Activated T-cell treated with anti-CD3 and anti-CD28 coated beads, Interleukin-2, amount 50 U/mL, for 4 hours (primary cell): ENCODE results near the gene NPDC1. TPM values are rescaled to one million over a fixed set of nuclear protein-coding genes. Genes with fewer than 3 reads are reported as not detected.
"Not testable (repeated sequence)": the region's sequence is repeated elsewhere in the genome, so short reads cannot be mapped to it uniquely, and the experiment has no call there.

Experiments used
- ATAC-seq, 2 donors: fragments of 200-7000 bp; cut with Tn5 transposase; one replicate each; pipeline ENCODE4 v1.10.0; 2021
- DNase-seq: peaks from one replicate; pipeline ENCODE4 v3.0.0-alpha.2; 2020
- H3K27me3 Mint-ChIP-seq: one replicate; pipeline ENCODE4 v1.8.0; 2021; ENCODE audit warnings: low read depth, mixed read lengths
- H3K36me3 Mint-ChIP-seq: one replicate; pipeline ENCODE4 v1.8.0; 2022; ENCODE audit warnings: mixed read lengths; ENCODE audit not compliant: insufficient read depth
- H3K4me1 Mint-ChIP-seq: one replicate; pipeline ENCODE4 v1.8.0; 2021; ENCODE audit warnings: low read depth, mixed read lengths
- H3K4me3 Mint-ChIP-seq: one replicate; pipeline ENCODE4 v1.8.0; 2021; ENCODE audit warnings: mild to moderate bottlenecking, moderate library complexity, mixed read lengths
- H3K9me3 Mint-ChIP-seq: one replicate; pipeline ENCODE4 v1.8.0; 2021; ENCODE audit warnings: mixed read lengths
- total RNA-seq, 3 donors: library from RNA; stranded (reverse); gene quantifications; one replicate each; pipeline ENCODE4 v1.2.1, GENCODE V29; 2021

NPDC1 gene
- total RNA-seq, 3 donors from 2014 or later: 15.1 to 33.0 (median 23.2) TPM

- ATAC-seq (peak; percentile 60 to 70), DNase-seq (peak; percentile 82)
- H3K27me3 Mint-ChIP-seq: peaks cover 2% of the 10 kb centered on the region
- no peaks in the 10 kb centered on the region for H3K9me3 Mint-ChIP-seq
- peaks cover 17% of the 10 kb centered on the region for H3K4me1 Mint-ChIP-seq
- H3K36me3 Mint-ChIP-seq: no peaks in the 10 kb centered on the region
- H3K4me3 Mint-ChIP-seq: peak overlapping the region; percentile 38
Measured at GRCh38 chr9:137067860-137068538, 22.0 kb upstream of the NPDC1 start.

GRCh38 chr9:137066096-137066861 lies 20.3 kb upstream of the NPDC1 start:
- no peaks in the 10 kb centered on the region for H3K36me3 Mint-ChIP-seq
- DNase-seq (no peak), ATAC-seq (no peak)
- H3K4me3 Mint-ChIP-seq: no peak overlapping the region
- no peaks in the 10 kb centered on the region for H3K9me3 Mint-ChIP-seq
- peaks cover 17% of the 10 kb centered on the region for H3K4me1 Mint-ChIP-seq
- H3K27me3 Mint-ChIP-seq: peaks cover 2% of the 10 kb centered on the region

GRCh38 chr9:137065336-137065967 lies 19.5 kb upstream of the NPDC1 start:
- Mint-ChIP-seq H3K36me3 (no peaks in the 10 kb centered on the region), H3K27me3 (peaks cover 2% of the 10 kb centered on the region), H3K4me3 (no peak overlapping the region), H3K9me3 (no peaks in the 10 kb centered on the region), H3K4me1 (peaks cover 9% of the 10 kb centered on the region)
- ATAC-seq (no peak), DNase-seq (no peak)

GRCh38 chr9:137064880-137065164 lies 18.8 kb upstream of the NPDC1 start:
- no peaks in the 10 kb centered on the region for H3K36me3 Mint-ChIP-seq
- no peak overlapping the region for H3K4me3 Mint-ChIP-seq
- DNase-seq (no peak), ATAC-seq (no peak)
- no peaks in the 10 kb centered on the region for H3K9me3 Mint-ChIP-seq
- H3K4me1 Mint-ChIP-seq: peaks cover 8% of the 10 kb centered on the region
- H3K27me3 Mint-ChIP-seq: peaks cover 2% of the 10 kb centered on the region

GRCh38 chr9:137064027-137064879 lies 18.3 kb upstream of the NPDC1 start:
- no peaks in the 10 kb centered on the region for H3K36me3 Mint-ChIP-seq
- peak; percentile 63 for DNase-seq
- H3K4me1 Mint-ChIP-seq: peaks cover 8% of the 10 kb centered on the region
- H3K4me3 Mint-ChIP-seq: no peak overlapping the region
- H3K9me3 Mint-ChIP-seq: no peaks in the 10 kb centered on the region
- ATAC-seq: peak; percentile 49 to 53
- H3K27me3 Mint-ChIP-seq: peaks cover 2% of the 10 kb centered on the region

- H3K4me1 Mint-ChIP-seq: peaks cover 8% of the 10 kb centered on the region
Measured at GRCh38 chr9:137063311-137064026, 17.5 kb upstream of the NPDC1 start.

GRCh38 chr9:137062798-137063197 lies 16.8 kb upstream of the NPDC1 start:
- not testable (repeated sequence) for H3K27me3 Mint-ChIP-seq, ATAC-seq, H3K4me3 Mint-ChIP-seq, H3K36me3 Mint-ChIP-seq, H3K4me1 Mint-ChIP-seq, H3K9me3 Mint-ChIP-seq, DNase-seq

More at GRCh38 chr9:137063311-137064026, 17.5 kb upstream of the NPDC1 start:
- ATAC-seq (no peak), DNase-seq (no peak)
- H3K27me3 Mint-ChIP-seq: peaks cover 2% of the 10 kb centered on the region
- no peak overlapping the region for H3K4me3 Mint-ChIP-seq
- H3K9me3 Mint-ChIP-seq: no peaks in the 10 kb centered on the region
- no peaks in the 10 kb centered on the region for H3K36me3 Mint-ChIP-seq

- no peak for ATAC-seq
- no peak for DNase-seq
- Mint-ChIP-seq H3K9me3 (no peaks in the 10 kb centered on the region), H3K4me1 (peaks cover 2% of the 10 kb centered on the region), H3K27me3 (peaks cover 2% of the 10 kb centered on the region), H3K4me3 (no peak overlapping the region), H3K36me3 (no peaks in the 10 kb centered on the region)
Measured at GRCh38 chr9:137062384-137062783, 16.4 kb upstream of the NPDC1 start.

GRCh38 chr9:137058521-137059234 lies 12.7 kb upstream of the NPDC1 start:
- no peaks in the 10 kb centered on the region for H3K4me1 Mint-ChIP-seq
- no peaks in the 10 kb centered on the region for H3K9me3 Mint-ChIP-seq
- H3K36me3 Mint-ChIP-seq: no peaks in the 10 kb centered on the region
- no peaks in the 10 kb centered on the region for H3K27me3 Mint-ChIP-seq
- ATAC-seq: no peak
- no peak for DNase-seq
- H3K4me3 Mint-ChIP-seq: no peak overlapping the region

- ATAC-seq (no peak), DNase-seq (no peak)
- Mint-ChIP-seq H3K4me1 (no peaks in the 10 kb centered on the region), H3K36me3 (no peaks in the 10 kb centered on the region), H3K27me3 (peaks cover 4% of the 10 kb centered on the region), H3K4me3 (no peak overlapping the region), H3K9me3 (no peaks in the 10 kb centered on the region)
Measured at GRCh38 chr9:137057545-137057944, 11.6 kb upstream of the NPDC1 start.

GRCh38 chr9:137056739-137057415 lies 10.9 kb upstream of the NPDC1 start:
- Mint-ChIP-seq H3K9me3 (no peaks in the 10 kb centered on the region), H3K4me1 (no peaks in the 10 kb centered on the region), H3K36me3 (no peaks in the 10 kb centered on the region), H3K27me3 (peaks cover 9% of the 10 kb centered on the region), H3K4me3 (no peak overlapping the region)
- DNase-seq (no peak), ATAC-seq (no peak)

- peaks cover 11% of the 10 kb centered on the region for H3K27me3 Mint-ChIP-seq
- no peaks in the 10 kb centered on the region for H3K36me3 Mint-ChIP-seq
- ATAC-seq (no peak), DNase-seq (no peak)
- no peak overlapping the region for H3K4me3 Mint-ChIP-seq
- H3K9me3 Mint-ChIP-seq: no peaks in the 10 kb centered on the region
- H3K4me1 Mint-ChIP-seq: no peaks in the 10 kb centered on the region
Measured at GRCh38 chr9:137055385-137056364, 9.7 kb upstream of the NPDC1 start.
